Esophagus mucosa (tissue), 1 donor: ENCODE results near the gene PRKD1. TPM values are rescaled to one million over a fixed set of nuclear protein-coding genes. Genes with fewer than 3 reads are reported as not detected.

Experiments
- ATAC-seq: fragments of 200-7000 bp; cut with Tn5 transposase; one replicate; pipeline ENCODE4 v1.9.1; 2020
- total RNA-seq: library from RNA; stranded (reverse); gene quantifications from one replicate; pipeline ENCODE4 v1.2.4, GENCODE V29; 2023
- donor health status: DM: yes; HTN: yes; CAD: no.

Gene PRKD1
- total RNA-seq = 0.56 TPM

DNA sequence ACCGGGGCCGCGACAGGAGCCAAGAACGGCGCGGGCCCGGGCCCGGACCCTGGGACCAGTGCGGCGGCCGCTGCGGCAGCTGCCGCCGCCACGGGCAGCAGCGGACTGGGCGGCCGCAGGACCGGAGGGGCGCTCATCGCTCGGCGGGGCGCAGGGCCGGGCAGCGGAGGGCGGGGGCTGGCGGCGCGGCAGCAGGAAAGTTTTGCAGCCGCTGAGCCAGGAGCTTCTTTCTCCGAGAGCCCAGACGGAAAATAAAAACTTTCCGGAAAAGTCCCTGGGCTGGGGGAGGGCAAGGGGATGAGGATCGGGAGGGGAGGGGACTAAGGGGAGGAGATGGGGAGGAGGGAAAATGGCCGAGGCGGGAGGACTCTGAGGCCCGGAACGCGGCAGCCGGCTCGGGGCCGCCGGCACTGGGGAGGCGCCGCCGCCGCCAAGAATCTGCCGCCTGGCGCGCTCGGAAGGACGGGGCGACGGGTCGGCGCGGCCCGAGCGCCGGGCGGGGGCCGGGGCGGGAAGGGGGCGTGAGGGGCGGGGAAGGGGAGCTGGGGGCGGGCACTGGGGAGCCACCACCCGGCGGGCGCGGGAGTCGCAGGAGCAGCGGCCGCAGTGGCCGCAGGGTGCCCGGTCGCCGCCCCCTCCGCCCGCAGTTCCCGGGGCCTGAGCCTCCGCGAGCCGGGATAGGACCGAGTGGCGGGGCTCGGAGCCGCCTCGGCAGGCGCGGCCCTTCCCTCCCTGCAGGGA lies at the start of gene PRKD1:
TSS of gene PRKD1 (minus strand) at position 472 of the 741 bp plus-strand sequence.
- ATAC-seq = peak; percentile 53

DNA sequence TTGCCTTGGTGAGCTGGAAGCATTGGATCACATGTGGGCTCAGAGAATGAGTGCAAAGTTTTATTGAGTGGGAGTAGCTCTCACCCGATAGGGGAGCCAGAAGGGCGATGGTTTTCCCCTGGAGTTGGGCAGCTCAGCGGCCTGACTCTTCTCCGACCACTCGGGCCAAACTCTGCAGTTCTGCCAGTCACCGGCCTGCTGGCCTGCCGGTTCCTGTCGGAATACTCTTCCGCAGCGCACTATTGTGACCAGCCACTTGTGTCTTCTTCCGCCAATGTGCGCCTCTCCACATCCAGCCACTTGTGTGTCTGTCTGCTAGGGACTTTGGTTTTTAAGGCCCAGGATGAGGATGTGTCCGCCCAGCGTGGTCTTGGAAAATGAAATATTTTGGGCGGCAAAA lies 43.5 kb upstream of the PRKD1 start:
- ATAC-seq = no peak

DNA sequence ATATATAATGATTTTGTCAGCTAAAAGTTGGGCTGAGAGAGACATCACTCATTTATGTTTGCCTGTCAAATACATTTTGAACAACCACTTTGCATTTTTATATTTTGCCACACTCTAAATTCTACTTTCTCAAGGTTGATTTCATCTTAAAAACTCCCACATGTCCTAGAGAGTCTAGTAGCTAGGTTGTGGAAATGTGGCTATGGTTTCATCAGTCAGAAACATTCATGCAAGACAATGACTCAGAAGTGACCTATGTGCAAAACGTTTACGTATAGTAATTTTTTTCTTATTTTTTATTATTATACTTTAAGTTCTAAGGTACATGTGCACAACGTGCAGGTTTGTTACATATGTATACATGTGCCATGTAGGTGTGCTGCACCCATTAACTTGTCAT lies 27.4 kb upstream of the PRKD1 start:
- ATAC-seq = no peak

DNA sequence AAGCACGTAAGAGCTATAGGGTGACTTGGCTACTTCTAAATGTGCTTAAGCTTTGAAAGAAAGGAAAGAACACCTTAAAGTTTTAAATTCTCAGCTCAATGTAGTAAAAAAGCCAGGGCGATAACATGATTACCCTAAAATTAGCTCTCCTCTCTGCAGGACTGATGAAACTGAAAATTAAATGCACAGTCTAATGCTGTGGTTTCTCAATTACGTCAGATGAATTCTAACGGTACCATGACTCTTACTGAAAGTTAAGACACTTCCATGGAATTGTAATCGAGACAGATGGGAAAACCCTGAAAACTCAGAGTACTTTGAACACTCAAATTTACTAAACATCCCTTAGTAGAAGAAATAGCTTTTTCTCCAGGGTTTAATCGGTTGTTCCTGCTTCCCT lies 25.9 kb upstream of the PRKD1 start:
- ATAC-seq = no peak

DNA sequence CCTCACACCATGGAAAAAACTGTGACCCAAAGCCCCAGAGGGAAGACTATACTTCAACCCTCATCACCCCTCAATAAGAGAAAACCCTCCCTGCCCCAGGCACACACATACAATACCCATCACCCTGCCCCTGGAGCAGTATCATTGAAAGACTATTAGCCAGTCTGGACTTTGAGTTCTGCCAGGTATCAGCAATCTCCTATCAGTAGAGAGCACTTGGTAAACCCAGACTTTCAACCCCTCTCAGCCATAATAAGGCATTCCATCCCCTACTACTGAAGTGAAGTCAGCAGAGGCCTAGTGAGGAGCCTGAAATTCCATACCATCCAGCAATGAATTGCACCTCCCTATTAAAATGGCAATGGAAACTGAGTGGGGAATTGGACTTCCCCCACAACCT lies 16.4 kb upstream of the PRKD1 start:
- no peak for ATAC-seq

DNA sequence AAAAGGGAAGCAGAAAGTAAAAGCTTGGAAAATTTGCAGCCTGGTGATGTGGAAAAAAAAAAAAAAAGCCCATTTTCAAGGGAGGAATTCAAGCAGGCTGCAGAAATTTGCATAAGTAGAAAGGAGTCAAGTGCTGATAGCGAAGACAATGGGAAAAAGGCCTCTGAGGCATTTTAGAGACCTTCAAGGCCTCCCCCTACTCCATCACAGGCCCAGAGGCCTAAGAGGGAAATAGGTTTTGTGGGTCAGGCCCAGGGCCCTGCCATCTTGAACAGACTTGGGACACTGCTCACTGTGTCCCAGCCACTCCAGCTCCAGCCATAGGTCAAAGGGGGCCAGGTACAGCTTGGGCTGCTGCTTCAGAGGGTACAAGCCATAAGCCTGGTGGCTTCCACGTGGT lies 13.8 kb upstream of the PRKD1 start:
- no peak for ATAC-seq

DNA sequence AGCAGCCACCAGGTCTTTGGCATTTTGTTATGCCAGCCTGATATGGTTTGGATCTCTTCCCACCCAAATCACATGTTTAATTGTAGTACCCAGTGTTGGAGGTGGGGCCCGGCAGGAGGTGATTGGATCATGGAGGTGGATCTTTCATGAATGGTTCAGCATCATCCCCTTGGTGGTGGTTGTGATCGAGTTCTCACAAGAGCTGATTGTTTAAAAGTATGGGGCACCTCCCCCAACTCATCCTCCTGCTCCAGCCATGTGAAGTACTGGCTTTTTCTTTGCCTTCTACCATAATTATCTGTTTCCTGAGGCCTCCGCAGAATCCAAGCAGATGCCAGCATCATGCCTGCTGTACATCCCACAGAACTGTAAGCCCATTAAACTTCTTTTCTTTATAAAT lies 12.8 kb upstream of the PRKD1 start:
- no peak for ATAC-seq

DNA sequence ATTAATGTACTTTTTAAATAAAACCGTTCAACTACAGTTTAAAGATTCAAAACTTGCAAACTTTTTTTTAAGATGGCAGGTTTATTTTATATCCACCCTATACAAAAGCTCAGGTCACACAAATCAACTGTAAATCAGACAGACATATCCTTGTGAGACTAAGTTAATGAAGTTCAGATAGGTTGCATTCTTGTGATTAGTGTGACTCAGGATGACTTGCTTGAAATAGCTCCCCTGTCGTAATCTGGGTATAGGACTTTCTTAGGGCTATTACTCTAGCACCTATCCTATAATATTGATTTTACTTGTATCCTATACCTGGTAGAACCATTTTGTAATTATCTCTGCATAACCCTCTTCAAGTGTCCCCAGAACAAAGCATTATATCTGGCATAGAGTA lies 9.5 kb upstream of the PRKD1 start:
- ATAC-seq = no peak

DNA sequence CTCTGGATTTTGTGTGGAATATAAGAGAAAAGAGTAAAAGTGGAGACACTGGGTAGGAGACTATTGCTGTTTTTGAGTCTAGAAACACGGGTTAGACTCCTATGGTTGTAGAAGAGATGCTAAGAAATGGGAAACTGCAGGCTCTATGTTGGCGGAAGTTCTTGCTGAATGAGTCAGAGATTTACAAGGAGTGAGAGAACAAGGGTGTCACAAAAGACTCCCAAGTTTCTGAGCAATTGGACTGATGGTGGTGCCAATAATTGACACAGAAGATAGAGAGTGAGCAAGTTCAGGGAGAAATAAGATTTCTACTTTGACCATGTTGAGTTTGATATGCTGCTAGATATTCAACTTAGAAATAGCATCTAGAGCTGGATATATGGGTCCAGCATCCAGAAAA lies 2.6 kb upstream of the PRKD1 start:
- no peak for ATAC-seq

DNA sequence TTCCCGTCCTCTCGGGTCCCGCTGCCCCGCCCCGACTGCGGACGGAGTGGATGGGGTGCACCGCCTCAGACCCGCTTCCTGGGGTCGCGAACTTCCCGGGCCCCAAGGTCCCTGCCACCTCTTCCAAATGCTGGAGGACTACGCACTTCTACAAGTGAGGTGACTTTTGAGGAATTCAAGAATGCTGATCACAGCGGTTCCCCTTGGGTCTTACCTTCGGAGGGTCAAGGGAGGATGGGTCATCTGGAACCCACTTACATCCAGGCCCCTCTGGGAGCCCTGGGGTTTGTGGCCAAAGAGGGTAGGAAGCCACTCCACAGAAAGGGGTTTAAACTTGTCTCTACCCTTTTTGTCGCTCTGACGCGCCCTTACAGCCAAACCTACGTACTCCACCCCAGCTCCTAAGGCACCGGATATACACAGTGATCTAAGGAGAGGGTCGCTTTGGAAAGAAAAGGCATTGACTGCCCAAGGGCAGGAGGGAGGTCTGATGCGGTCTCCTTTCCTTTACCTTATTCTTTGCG lies 532 bp upstream of the PRKD1 start:
- peak; percentile 11 for ATAC-seq

DNA sequence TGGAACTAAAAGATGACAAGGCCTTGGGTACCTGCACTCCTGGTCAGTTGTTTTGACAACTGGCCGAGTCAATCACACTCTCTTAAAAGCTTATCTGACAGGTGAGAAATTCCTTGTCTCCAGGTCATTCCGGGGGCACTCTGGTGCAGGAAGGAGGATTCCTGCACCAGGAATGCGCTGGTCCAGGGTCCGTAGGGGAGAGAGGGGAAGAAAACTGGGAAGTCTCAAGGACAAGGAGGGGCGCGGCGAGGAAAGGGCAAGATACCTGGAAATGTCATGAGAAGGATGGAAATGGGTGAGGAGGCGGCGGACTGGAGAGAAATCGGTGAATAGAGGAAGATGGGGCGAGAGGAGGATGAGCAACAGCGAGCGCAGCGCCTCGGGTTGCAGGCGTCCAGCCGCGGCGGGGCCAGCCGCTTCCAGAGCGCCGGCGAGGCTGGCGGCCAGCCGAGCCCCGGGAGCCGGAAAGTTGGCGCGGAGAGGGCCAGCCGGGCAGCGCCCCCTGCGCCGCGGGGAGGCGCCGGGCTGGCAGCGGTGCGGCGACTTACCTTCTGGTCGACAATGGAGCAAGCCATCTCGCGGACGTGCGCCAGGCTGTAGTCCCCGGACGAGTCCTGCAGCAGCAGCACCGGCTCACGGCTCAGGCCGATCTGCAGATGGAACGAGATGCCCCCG lies 809 bp downstream of the PRKD1 start:
- peak; percentile 33 for ATAC-seq

DNA sequence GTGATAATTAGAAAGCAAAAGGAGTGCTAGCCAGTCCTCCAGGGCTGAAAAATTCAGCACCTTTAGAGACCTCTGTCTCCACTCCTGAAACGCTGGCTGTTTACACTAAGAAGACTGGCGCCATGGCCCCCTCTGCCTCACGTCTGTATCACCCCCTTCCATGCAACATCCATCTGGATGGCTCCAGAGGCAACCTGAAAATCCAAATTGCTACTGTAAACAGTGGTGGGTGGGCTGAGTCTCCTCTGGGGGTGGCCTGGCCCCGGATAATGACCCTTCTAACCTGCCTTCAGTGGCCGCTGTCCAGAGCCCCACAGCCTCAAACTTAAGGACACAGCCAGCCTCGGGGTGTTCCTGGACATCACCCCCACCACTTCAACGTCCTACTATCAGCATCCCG lies 1.4 kb downstream of the PRKD1 start:
- no peak for ATAC-seq

DNA sequence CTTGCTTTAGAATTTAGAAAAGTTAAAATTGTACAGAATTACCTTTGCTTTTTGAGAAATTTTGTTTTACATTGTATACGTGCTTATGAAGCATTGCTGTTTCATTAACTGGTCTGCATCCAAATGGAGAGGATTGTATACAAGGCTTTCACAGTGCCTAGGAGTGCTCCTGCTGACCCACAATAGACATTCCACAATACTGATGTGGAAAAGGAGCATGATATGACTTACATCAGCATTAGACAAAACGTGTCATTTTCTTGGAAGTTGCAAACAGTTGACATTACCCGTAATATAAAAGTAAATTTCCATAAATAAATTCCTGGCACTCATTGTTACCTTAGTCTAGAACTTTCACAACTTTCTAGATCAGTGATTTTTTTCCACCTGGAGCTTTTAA lies 1.9 kb downstream of the PRKD1 start:
- no peak for ATAC-seq

DNA sequence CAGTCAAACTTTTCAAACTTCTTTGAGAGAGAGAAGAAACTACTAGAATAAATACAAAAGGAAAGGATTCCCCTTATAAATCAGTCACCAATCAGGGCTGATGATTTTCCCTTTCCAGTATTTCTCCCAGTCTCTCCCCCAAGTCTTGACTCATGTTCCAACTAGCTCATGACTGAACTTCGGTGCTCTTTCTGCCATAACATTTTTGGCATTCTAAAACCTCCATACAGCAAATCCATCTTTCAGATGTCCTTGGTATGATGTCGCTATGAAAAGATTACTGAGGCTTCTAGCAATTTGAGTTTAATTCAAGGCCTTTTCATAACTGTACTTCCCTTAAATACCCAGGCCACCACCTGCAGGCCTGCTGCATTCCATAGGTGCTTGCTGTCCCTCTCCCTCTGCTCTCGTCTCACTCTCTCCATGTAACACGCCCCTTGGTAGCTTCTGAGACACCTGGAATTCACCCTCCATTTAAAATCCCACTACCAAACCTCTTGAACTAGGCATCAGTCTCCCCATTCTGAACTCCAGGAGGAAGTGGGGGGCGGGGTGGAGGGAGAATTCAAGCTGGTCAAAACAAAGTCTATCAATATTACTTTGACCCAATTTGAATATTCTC lies 2.4 kb downstream of the PRKD1 start:
- ATAC-seq = no peak

DNA sequence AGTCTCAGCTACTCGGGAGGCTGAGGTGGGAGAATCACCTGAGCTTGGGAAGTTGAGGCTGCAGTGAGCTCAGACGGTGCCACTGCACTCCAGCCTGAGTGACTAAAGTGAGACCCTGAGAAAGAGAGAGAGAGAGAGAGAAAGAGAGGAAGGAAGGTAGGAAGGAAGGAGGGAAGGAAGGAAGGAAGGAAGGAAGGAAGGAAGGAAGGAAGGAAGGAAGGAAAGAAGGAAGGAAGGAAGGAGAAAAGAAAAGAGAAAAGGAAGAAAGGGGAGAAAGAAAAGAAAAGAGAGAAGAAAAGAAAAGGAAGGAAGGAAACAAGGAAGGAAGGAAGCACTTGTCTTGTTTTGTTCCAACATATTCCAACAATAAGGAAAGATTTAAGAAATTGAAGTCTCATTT lies 7.8 kb downstream of the PRKD1 start:
- no peak for ATAC-seq

DNA sequence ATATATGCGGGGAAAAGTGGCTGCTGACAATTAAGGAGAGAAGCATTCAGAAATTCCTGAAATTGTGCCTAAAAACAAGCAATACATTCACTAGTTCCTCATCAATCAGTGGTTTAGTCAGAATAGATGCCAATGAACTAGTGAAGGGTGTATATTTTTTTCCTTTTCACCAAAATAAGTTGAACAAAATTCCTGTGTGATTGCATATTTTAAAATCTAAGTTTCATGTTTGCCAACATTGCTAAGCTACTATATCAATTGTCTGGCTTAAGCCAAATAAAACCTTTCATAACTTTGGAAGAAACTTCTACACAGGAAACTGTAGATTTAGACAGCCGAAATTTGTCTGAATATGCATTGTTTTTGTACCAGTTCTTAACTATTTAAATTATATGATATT lies 8.7 kb downstream of the PRKD1 start:
- ATAC-seq = no peak

DNA sequence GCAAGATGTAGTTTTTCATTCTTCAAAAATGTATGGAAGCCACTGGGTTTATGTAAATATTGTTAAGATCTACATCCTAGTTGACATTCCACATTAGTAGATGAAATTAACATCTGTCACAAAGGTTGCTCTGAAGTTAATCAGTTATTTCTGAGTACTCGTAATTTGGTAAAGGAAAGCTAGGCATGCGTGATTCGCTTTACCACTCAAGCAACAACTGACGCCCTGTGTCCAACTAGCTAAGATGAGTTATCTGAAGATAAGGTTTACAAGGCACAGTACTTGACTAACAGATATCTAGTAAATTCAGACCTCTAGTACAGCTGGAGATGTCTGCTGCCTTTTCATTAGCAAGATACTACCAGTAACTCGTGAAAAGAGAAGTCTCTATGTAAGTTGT lies 14.1 kb downstream of the PRKD1 start:
- no peak for ATAC-seq

DNA sequence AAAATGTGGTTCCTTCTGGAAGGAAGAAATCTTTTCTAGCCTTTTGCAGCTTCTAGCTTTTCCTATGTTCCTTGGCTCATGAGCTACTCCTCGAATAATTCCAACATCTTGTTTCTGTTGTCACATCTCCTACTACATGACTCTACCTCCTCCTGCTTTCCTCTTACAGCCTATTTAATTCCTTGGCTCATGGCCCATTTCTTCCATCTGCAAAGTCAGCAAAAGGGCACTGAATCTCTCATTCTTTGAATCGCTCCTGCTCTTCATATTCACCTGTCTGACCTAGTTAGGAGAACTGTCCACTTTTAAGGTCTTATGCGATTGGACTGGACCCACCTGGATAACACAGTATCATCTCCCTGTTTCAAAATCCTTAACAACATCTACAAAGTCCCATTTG lies 15.8 kb downstream of the PRKD1 start:
- no peak for ATAC-seq

DNA sequence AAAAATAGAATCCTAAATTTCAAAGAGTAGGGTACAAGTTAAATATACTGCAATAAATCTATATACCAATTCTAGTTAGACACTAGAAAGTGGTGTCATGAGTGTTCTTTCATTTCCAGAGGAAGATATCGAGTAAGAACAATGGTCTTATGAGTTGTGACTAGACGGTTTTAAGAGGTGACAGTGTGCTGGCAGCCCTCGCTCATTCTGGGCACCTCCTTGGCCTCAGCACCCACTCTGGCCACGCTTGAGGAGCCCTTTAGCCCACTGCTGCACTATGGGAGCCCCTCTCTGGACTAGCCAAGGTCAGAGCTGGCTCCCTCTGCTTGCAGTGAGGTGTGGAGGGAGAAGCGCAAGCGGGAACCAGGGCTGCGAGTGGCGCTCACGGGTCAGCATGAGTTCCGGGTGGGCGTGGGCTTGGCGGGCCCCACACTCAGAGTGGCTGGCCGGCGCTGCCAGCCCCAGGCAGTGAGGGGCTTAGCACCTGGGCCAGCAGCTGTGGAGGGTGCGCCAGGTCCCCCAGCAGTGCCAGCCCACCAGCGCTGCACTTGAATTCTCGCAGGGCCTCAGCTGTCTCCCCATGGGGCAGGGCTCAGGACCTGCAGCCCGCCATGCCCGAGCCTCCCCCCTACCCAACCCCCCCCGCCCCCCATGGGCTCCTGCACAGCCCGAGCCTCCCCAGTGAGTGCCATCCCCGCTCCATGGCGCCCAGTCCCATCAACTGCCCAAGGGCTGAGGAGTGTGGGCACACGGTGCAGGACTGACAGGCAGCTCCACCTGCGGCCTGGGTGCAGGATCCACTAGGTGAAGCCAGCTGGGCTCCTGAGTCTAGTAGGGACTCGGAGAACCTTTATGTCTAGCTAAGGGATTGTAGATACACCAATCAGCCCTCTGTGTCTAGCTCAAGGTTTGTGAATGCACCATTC lies 18.7 kb downstream of the PRKD1 start:
- no peak for ATAC-seq

DNA sequence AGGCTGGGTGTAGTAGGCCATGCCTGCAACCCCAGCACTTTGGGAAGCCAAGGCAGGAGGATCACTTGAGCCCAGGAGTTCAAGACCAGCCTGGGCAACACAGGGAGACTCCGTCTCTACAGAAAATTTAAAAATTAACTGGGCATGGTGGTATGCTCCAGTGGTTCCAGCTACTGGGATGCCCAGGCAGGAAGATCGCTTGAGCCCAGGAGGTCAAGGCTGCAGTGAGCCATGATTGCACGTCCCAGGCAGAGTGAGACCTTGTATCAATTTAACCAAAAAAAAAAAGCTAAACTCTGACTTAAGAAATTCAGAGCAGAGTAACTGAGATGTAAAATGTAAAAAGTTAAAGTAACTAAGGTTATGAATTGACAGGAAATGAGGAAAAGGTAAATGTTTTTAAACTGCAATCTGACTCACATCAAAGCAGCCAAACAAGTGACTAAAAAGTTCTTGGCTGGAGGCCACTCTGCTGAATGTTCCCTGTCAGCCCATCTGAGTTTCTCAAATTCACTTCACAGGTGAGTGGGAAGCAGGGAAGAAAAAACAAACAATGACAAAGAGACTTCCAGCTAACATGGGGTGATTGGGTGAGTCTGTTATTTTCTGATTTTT lies 21.3 kb downstream of the PRKD1 start:
- ATAC-seq = no peak

DNA sequence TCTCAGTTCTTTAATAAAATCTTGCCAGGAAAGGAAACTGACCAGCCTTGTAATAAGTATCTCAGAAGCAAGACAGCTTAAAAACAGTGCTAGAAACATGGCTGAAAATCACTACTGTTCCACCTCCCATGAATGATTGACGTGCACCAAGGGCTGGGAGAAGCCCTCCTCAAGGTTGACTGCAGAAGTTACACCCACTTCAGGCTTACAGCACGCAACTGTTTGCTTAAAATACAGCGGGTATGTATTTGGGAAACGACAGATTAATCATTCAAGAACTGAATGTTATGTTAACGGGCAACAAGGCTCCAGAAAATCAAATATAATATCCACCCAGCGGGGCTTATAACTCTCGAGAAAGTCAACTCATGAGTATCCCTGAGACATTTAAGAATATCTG lies 22.1 kb downstream of the PRKD1 start:
- no peak for ATAC-seq

DNA sequence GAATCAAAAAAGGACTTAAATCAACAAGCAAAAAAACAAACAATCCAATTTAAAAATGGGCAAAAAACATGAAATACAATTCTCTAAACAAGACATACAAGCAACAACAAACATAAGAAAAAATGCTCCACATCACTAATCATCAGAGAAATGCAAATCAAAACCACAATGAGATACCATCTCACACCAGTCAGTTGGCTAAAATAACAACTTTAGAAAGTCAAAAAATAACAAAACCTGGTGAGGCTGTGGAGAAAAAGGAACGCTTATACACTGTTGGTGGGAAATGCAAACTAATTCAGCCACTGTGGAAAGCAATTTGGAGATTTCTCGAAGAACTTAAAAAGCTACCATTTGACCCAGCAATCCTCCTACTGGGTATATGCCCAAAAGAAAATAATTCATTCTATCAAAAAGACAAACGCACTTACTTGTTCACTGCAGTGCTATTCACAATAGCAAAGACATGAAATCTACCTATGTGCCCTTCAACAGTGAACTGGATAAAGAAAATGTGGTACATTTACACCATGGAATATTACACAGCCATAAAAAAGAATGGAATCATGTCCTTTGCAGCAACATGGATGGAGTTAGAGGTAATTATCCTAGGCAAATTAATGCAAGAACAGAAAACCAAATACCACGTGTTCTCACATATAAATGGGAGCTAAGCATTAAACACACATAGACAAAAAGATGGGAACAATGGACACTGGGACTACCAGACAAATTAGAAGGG lies 26.9 kb downstream of the PRKD1 start:
- no peak for ATAC-seq
